ENCODE results near the gene SNN. TPM values are rescaled to one million over a fixed set of nuclear protein-coding genes. Genes with fewer than 3 reads are reported as not detected.

Gene SNN
- total RNA-seq, 4 donors from 2014 or later, result 34.6 to 40.3 (median 39.7) TPM

DNA sequence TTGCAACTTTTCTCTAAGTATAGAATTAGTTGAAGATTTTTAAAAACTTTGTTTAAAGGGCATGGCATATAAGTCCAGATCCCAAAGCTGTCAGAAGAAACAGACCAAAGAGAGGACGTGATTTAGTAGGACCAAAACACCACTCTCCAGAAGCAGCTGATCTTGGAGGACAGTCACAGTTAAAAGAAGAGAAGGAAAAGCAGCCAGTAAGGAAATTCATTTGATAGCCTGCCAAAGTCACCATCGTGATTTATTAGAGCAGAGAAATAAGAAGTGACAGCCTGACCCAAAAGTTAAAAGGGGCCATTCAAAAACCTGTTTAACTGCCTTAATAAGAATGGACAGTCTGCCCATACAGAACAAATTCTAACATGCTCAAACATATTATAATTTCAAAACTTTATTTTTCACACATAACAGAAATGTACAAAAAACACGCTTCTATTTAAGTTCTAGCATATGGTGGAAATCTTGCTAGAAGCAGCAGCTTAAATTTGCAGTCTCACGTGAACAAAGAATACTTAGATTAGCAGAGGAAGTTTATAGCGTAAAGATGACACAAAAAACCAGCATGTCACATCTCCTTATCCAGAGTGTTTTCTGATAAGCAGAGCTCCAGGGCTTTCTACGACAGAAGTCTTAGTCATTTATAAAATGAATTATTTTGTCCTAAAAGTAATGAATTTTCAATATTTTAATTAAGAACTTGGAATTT is 37.2 kb downstream of the SNN start:
- Histone ChIP-seq H3K27me3 (no peaks in the 10 kb centered on the region), H3K4me3 (no peak overlapping the region), H3K4me1 (peaks cover 0 to 35% (median 0%) of the 10 kb centered on the region in 3 donors), H3K27ac (no peak overlapping the region), H3K36me3 (peaks cover 0 to 43% of the 10 kb centered on the region in 2 donors), H3K9me3 (no peaks in the 10 kb centered on the region)
- TF ChIP-seq POLR2AphosphoS5 (IDR thresholded peaks at IDR 0.05) (no peak), POLR2A (IDR thresholded peaks at IDR 0.05) (no peak), EP300 (IDR thresholded peaks at IDR 0.05) (no peak)
- TF ChIP-seq, protein P1, sequence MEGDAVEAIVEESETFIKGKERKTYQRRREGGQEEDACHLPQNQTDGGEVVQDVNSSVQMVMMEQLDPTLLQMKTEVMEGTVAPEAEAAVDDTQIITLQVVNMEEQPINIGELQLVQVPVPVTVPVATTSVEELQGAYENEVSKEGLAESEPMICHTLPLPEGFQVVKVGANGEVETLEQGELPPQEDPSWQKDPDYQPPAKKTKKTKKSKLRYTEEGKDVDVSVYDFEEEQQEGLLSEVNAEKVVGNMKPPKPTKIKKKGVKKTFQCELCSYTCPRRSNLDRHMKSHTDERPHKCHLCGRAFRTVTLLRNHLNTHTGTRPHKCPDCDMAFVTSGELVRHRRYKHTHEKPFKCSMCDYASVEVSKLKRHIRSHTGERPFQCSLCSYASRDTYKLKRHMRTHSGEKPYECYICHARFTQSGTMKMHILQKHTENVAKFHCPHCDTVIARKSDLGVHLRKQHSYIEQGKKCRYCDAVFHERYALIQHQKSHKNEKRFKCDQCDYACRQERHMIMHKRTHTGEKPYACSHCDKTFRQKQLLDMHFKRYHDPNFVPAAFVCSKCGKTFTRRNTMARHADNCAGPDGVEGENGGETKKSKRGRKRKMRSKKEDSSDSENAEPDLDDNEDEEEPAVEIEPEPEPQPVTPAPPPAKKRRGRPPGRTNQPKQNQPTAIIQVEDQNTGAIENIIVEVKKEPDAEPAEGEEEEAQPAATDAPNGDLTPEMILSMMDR (IDR thresholded peaks at IDR 0.05), result no peak
- 62 to 69% methylated on average over 6 of the region's 6 CpGs for WGBS, 2 donors (ENCODE audit: low coverage in 1 of 2)
- no peak for ATAC-seq

DNA sequence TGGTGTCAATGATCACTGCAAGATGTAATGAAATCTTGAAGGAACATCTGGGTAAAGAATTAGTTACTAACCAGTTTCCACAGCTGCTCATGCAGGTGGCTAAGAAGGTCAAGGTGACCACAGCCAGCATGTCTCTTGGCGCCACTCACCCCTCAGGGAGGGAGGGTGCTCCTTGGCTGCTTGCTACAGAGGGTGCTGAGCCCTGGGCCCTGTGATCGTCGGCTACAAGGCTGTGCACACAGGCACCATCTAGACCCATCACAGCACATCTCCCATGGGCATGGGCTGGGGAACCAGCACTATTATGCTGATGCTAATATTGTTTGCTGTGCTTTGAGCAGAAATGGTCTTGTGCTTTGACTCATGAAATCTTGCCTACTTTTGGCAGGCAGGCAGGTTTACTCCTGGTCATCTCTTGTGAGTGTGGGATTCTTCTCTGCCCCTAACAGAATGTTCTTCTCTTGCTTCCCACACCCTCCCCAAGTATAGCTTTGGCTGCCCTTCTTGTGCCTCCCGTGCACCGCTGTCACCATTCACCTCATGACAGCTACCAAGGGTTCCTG is 38.0 kb downstream of the SNN start:
- Histone ChIP-seq H3K27ac (no peak overlapping the region), H3K9me3 (no peaks in the 10 kb centered on the region), H3K4me3 (no peak overlapping the region), H3K36me3 (peaks cover 0 to 47% of the 10 kb centered on the region in 2 donors), H3K4me1 (peaks cover 0 to 32% (median 0%) of the 10 kb centered on the region in 3 donors), H3K27me3 (no peaks in the 10 kb centered on the region)
- ATAC-seq, result no peak
- 85 to 92% methylated on average over 2 to 3 of the region's 5 CpGs for WGBS, 2 donors (ENCODE audit: low coverage in 1 of 2)
- TF ChIP-seq EP300 (IDR thresholded peaks at IDR 0.05) (no peak), POLR2AphosphoS5 (IDR thresholded peaks at IDR 0.05) (no peak), POLR2A (IDR thresholded peaks at IDR 0.05) (no peak)
- TF ChIP-seq, protein P1 (IDR thresholded peaks at IDR 0.05), result no peak

DNA sequence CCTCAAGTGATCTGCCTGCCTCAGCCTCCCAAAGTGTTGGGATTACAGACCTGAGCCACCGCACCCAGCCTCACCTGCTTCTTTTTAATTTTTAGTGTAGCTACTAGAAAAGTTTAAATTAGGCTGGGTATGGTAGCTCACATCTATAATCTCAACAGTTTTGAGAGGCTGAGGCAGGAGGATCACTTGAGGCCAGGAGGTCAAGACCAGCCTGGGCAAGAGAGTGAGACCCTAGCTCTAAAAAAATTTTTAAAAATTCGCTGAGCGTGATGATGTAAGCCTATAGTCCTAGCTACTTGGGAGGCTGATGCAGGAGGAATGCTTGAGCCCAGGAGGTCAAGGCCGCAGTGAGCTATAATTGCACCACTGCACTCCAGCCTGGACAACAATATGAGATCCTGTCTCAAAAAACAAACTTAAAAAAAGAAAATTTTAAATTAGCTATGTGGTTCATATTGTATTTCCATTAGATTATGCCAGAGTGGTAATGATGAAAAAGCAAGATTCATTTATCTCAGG is 39.5 kb downstream of the SNN start:
- no peak for ATAC-seq
- no peak overlapping the region for H3K27ac ChIP-seq
- no peak overlapping the region for H3K4me3 ChIP-seq
- no peaks in the 10 kb centered on the region for H3K27me3 ChIP-seq
- 91 to 93% methylated on average over 3 to 4 of the region's 4 CpGs for WGBS, 2 donors (ENCODE audit: low coverage in 1 of 2)
- H3K4me1 ChIP-seq, result peaks cover 0 to 32% (median 0%) of the 10 kb centered on the region in 3 donors
- H3K36me3 ChIP-seq, result peaks cover 0 to 49% of the 10 kb centered on the region in 2 donors
- H3K9me3 ChIP-seq, result no peaks in the 10 kb centered on the region
- TF ChIP-seq, protein P1 (IDR thresholded peaks at IDR 0.05), result no peak
- TF ChIP-seq EP300 (IDR thresholded peaks at IDR 0.05), result no peak
- no peak for TF ChIP-seq POLR2AphosphoS5 (IDR thresholded peaks at IDR 0.05)
- TF ChIP-seq POLR2A (IDR thresholded peaks at IDR 0.05), result no peak

DNA sequence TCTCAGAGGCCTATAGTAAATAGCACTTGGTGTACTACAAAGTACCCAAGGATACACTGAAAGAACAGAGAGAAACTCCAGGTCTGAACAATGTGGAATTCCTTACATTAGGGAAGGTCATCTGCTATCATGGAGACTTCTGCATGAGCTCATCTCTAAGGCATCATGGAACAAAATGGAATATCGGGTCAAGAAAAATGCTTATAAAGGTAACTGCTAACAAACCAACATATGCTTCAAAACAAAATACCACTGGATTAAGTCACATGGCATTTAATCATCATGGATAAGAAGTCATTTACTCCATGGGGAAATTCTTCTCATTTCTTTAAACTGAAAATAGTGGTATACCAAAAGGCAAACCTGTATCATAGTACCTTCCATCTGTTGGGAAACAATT is 40.2 kb downstream of the SNN start:
- 80 to 81% methylated on average over 1 of the region's 1 CpG for WGBS, 2 donors (ENCODE audit: low coverage in 1 of 2)
- no peak for ATAC-seq
- Histone ChIP-seq H3K9me3 (no peaks in the 10 kb centered on the region), H3K27me3 (no peaks in the 10 kb centered on the region), H3K36me3 (peaks cover 0 to 49% of the 10 kb centered on the region in 2 donors), H3K4me1 (peaks cover 0 to 32% (median 0%) of the 10 kb centered on the region in 3 donors), H3K4me3 (no peak overlapping the region), H3K27ac (no peak overlapping the region)
- TF ChIP-seq, protein P1 (IDR thresholded peaks at IDR 0.05), result no peak
- no peak for TF ChIP-seq EP300 (IDR thresholded peaks at IDR 0.05)

DNA sequence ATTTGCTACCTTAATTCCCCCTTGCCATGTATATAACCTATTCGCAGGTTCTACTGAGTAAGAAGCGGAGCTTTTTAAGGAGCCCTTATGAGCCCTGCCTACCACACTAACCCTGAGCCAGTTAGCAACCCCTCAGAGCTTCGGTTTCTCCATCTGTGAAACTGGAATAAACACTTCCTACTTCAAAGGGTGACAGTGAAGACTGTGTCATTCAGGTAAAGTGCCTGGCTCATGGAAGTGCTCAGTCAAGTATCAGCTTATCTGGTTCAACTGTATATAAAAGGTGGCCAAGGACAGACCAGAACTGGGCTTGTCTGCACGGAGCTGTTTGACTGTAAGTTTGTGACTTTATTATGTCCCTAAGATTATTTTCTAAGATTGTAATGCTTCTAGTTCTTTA is 43.4 kb downstream of the SNN start:
- Histone ChIP-seq H3K4me3 (no peak overlapping the region), H3K4me1 (peaks cover 0 to 25% (median 0%) of the 10 kb centered on the region in 3 donors), H3K27me3 (no peaks in the 10 kb centered on the region), H3K9me3 (no peaks in the 10 kb centered on the region), H3K27ac (no peak overlapping the region), H3K36me3 (peaks cover 0 to 61% of the 10 kb centered on the region in 2 donors)
- ATAC-seq, result no peak
- TF ChIP-seq EP300 (IDR thresholded peaks at IDR 0.05), result no peak
- TF ChIP-seq POLR2A (IDR thresholded peaks at IDR 0.05), result no peak
- TF ChIP-seq, protein P1 (IDR thresholded peaks at IDR 0.05), result no peak
- TF ChIP-seq POLR2AphosphoS5 (IDR thresholded peaks at IDR 0.05), result no peak
- 82 to 100% methylated on average over 2 of the region's 4 CpGs for WGBS, 2 donors (ENCODE audit: low coverage in 1 of 2)

All from gastroesophageal sphincter (tissue), 4 donors.